ENCODE measurements around the gene SLC35E2B. TPM values are rescaled to one million over a fixed set of nuclear protein-coding genes. Genes with fewer than 3 reads are reported as not detected.
"Not testable (repeated sequence)": the region's sequence is repeated elsewhere in the genome, so short reads cannot be mapped to it uniquely, and the experiment has no call there.

The SLC35E2B gene
- total and polyA plus RNA-seq, 7 donors, result 9.2 to 23.9 (median 13.1) TPM

DNA sequence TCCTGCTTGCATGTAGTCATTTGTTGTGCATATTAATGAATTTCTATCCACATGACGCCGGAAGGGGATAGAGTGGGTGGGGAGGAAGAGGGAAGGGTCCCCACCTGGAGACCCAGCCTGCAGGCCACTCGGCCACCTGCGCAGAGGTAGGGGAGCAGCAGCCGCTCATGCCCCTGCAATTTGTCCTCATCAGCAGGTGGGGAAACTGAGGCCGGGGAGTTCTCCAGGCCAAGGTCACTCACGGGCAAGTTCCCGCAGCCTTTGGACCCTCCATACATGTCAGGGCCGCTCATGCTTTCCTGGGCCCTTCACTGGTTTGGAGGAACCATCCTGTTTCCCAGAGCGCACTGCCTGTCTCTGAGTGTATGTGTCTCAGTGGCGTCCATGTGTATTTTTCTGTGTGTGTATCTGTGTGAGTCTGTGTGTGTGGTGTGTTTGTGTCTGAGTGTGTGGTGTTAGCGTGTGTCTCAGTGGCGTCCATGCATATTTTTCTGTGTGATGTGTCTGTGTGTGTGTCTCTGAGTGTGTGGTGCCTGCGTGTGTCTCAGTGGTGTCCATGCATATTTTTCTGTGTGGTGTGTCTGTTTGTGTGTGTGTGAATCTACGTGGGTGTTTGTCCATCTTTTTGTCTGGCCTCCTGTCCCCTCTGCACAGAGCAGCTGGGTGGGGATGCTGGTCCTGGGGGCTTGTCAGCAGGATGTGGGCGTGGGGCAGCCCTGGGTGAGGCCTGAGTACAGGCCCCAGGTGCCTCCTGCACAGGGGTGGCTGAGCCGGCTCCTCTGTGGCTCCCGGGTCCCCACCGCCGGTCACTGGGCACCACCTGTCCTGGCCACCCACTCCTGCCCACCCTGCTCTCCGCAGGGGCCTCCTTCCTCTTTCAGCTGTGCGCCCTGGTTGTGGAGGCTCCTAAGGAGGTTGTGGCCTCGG lies 4.1 kb upstream of the SLC35E2B start:
- not testable (repeated sequence) for H3K36me3 ChIP-seq (ENCODE audit: insufficient read depth in 1 of 2, low read depth in 1 of 2); H3K27me3 ChIP-seq (ENCODE audit: insufficient read depth in 3 of 3, low read length in 2 of 3); H3K27ac ChIP-seq; ATAC-seq; H3K9me3 ChIP-seq; H3K4me1 ChIP-seq; H3K4me3 ChIP-seq
- intact Hi-C loops (cut with DNase I), result loop anchor here in 1 of 2 donors (10.0 kb wide), 1 partner anchor 48 kb away; no protein-coding TSS in a partner anchor
- WGBS, 3 donors, result 90 to 92% (median 91%) methylated on average over 13 to 19 of the region's 23 CpGs
- DNase-seq, result peak in 1 of 2 donors; percentile 45

DNA sequence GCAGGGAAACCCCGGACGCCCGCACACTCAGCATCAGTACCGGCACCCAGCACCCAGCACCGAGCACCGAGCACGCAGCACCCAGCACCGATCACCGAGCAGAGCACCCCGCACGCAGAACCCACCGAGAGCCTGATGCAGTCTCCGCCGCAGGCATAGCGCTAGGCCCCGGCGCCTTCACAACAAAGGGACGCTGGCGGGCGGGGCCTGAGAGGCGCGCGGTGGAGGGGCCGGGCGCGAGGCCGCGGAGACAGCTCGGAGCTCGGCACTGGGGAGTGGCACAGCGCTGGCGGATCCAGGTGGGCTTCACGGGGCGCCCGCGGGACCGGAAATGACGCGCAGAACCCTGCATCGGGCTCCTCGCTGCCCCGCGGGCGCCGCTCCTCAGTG lies 276 bp downstream of the SLC35E2B start:
- H3K36me3 ChIP-seq (ENCODE audit: insufficient read depth in 1 of 2, low read depth in 1 of 2); H3K4me1 ChIP-seq; H3K27me3 ChIP-seq (ENCODE audit: insufficient read depth in 3 of 3, low read length in 2 of 3); H3K9me3 ChIP-seq: not testable (repeated sequence)
- DNase-seq (peak; percentile 52 to 56), ATAC-seq (peak in 1 of 4 donors; percentile 61)
- WGBS, 3 donors, result 0 to 1% (median 0%) methylated on average over 6 to 32 of the region's 45 CpGs
- intact Hi-C loops (cut with DNase I), result loop anchor here in 1 of 2 donors (10.0 kb wide), 1 partner anchor 52 kb away; no protein-coding TSS in a partner anchor
- Histone ChIP-seq H3K27ac (peak overlapping the region; percentile 90), H3K4me3 (peak overlapping the region; percentile 70)

DNA sequence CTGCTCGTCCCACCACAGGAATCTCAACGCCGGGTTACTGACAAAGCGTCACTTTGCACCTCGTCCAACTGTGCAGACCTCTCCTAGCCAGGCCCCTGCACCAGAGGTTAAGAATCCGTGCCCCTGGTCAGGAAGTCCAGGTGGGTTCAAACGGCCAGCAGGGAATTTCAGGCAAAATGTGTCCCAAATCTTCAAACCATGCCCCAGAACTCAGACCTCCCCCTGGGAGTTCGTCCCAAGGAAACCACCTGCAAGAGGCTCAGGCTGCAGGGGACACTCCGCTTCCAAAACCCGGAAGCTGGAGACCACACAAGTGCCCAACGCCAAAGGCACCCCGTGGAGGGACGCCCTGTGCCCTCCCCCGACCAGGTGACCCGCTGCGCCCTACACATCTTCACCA lies 1.2 kb downstream of the SLC35E2B start:
- not testable (repeated sequence) for H3K36me3 ChIP-seq (ENCODE audit: insufficient read depth in 1 of 2, low read depth in 1 of 2); ATAC-seq; H3K9me3 ChIP-seq; H3K27ac ChIP-seq; H3K27me3 ChIP-seq (ENCODE audit: insufficient read depth in 3 of 3, low read length in 2 of 3); H3K4me1 ChIP-seq
- peak overlapping the region; percentile 44 for H3K4me3 ChIP-seq
- intact Hi-C loops (cut with DNase I), result loop anchor here in 1 of 2 donors (10.0 kb wide), 1 partner anchor 53 kb away; no protein-coding TSS in a partner anchor
- 9 to 20% (median 16%) methylated on average over 1 to 2 of the region's 16 CpGs for WGBS, 3 donors
- DNase-seq, result peak in 1 of 2 donors; percentile 2

DNA sequence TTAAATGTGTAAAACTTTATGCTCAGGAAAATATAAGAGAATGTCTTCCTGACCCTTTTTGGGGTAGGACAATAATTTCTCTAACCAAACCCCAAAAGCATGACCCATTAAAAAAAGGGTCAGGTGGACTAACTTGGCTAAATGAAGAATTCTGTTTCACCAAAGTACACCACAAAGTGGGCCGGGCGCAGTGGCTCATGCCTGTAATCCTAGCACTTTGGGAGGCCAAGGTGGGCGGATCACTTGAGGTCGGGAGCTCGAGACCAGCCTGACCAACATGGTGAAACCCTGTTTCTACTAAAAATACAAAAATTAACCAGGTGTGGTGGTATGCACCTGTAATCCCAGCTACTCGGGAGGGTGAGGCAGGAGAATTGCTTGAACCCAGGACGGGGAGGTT lies 3.1 kb downstream of the SLC35E2B start:
- H3K4me1 ChIP-seq; H3K27me3 ChIP-seq (ENCODE audit: insufficient read depth in 3 of 3, low read length in 2 of 3); ATAC-seq; H3K9me3 ChIP-seq; H3K36me3 ChIP-seq (ENCODE audit: insufficient read depth in 1 of 2, low read depth in 1 of 2); H3K27ac ChIP-seq; intact Hi-C loops (cut with DNase I); H3K4me3 ChIP-seq: not testable (repeated sequence)
- peak in 1 of 2 donors; percentile 14 for DNase-seq
- WGBS, 3 donors, result 89 to 94% (median 90%) methylated on average over 4 to 7 of the region's 7 CpGs

DNA sequence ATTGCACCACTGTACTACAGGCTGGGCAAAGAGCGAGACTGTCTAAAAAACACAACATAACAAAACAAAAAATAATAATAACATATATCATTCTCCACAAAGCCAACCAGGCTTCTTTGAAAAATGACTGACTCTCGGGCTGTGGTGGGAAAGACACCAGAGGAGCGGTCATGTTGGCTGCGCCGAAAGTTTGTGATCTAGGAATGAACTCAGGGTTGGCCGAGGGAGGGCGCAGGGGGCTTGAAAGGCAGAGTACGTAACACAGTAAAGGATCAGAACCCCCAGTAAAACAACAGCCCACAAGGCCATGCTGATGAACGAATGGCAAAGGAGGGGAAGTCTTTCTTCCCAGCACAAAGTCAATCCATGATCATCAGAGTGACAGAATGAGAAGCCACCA lies 4.7 kb downstream of the SLC35E2B start:
- no peak for ATAC-seq
- TF ChIP-seq, protein P1, sequence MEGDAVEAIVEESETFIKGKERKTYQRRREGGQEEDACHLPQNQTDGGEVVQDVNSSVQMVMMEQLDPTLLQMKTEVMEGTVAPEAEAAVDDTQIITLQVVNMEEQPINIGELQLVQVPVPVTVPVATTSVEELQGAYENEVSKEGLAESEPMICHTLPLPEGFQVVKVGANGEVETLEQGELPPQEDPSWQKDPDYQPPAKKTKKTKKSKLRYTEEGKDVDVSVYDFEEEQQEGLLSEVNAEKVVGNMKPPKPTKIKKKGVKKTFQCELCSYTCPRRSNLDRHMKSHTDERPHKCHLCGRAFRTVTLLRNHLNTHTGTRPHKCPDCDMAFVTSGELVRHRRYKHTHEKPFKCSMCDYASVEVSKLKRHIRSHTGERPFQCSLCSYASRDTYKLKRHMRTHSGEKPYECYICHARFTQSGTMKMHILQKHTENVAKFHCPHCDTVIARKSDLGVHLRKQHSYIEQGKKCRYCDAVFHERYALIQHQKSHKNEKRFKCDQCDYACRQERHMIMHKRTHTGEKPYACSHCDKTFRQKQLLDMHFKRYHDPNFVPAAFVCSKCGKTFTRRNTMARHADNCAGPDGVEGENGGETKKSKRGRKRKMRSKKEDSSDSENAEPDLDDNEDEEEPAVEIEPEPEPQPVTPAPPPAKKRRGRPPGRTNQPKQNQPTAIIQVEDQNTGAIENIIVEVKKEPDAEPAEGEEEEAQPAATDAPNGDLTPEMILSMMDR (IDR thresholded peaks at IDR 0.05), result no peak
- peak in 1 of 2 donors; percentile 4 for DNase-seq
- H3K27me3 ChIP-seq (ENCODE audit: insufficient read depth in 3 of 3, low read length in 2 of 3), result no peaks in the 10 kb centered on the region
- H3K27ac ChIP-seq, result no peak overlapping the region
- WGBS, 3 donors, result 84 to 95% (median 92%) methylated on average over 9 of the region's 9 CpGs
- H3K9me3 ChIP-seq, result no peaks in the 10 kb centered on the region
- peaks cover 0 to 1% of the 10 kb centered on the region in 2 donors for H3K36me3 ChIP-seq (ENCODE audit: insufficient read depth in 1 of 2, low read depth in 1 of 2)
- no peak overlapping the region for H3K4me3 ChIP-seq
- H3K4me1 ChIP-seq, result no peaks in the 10 kb centered on the region
- intact Hi-C loops (cut with DNase I), result no loop called here

DNA sequence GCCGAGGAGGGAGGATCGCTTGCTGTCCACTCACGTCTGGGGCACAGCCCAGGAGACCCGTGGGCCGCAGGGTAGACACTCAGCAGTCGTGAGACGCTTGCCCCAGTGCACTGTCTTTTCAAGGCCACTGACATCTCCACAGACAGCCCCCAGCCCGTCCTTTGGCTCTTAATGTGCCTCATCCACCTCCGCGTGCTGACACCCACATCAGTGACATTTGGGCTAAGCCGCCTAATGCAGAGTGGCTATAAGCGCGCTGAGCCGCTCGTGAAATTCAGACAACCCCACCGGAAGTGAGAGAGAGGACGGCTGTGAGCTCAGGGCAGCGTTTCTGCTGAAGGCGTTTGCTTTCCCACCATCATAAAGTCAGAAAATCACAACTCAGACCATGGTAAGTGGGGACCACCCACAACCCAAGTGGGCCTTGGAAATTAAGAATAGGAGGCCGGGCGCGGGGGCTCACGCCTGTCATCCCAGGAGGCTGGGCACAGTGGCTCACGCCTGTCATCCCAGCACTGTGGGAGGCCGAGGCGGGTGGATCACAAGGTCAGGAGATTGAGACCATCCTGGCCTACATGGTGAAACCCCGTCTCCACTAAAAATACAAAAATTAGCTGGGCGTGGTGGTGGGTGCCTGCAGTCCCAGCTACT lies 8.4 kb downstream of the SLC35E2B start:
- no peak overlapping the region for H3K4me3 ChIP-seq
- no peak overlapping the region for H3K27ac ChIP-seq
- WGBS, 3 donors, result 83 to 89% (median 86%) methylated on average over 28 of the region's 28 CpGs
- peaks cover 0 to 6% of the 10 kb centered on the region in 2 donors for H3K36me3 ChIP-seq (ENCODE audit: insufficient read depth in 1 of 2, low read depth in 1 of 2)
- TF ChIP-seq, protein P1 (IDR thresholded peaks at IDR 0.05), result no peak
- H3K9me3 ChIP-seq, result no peaks in the 10 kb centered on the region
- no peak for ATAC-seq
- intact Hi-C loops (cut with DNase I), result no loop called here
- DNase-seq, result no peak
- no peaks in the 10 kb centered on the region for H3K4me1 ChIP-seq
- H3K27me3 ChIP-seq (ENCODE audit: insufficient read depth in 3 of 3, low read length in 2 of 3), result no peaks in the 10 kb centered on the region
